ENCODE measurements around the gene DTYMK.
A peak's percentile ranks its signal among the peaks of the same experiment; 100 is the strongest.
"Not testable (repeated sequence)": the region's sequence is repeated elsewhere in the genome, so short reads cannot be mapped to it uniquely, and the experiment has no call there.

DTYMK gene

GRCh38 chr2:241671457-241672240, 15.0 kb downstream of the DTYMK start:
- DNase-seq, result no peak

DNA sequence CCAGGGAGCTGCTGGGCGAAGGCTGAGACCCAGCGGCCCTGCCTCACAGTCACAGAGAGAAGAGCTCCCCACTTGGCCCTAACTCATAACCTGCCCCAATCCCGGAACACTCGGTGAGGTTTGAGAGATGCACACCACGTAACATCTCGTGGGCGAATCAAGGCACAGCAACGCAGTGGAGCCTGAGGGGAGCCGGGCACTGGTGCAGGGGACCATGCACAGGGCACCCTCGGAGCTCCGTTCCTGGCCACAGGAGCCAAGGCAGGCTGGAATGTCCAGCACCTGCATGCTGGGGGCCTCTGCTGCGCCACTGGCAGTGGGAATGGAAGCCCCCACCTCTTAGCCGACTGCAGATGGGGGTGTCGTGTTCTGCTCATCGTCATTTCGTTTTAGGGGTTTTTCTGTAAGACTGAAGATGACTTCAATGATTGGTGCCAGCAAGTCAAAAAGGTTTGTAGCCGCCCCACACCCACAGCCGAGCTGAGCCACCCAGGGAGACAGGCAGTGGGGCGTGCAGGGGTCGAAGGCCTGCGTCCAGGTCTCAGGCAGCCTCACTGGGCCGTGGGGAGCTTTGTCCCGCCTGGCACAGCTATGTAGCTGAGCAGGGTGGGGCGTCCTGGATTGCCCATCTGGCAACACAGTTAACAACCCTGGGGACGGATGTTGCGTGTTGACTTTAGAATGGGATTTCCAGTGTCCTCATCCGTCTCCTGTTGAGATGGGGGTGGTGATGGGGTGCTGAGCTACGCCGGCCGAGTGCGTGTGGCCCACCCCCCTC, 16.1 kb downstream of the DTYMK start:
- DNase-seq, result no peak

DNA sequence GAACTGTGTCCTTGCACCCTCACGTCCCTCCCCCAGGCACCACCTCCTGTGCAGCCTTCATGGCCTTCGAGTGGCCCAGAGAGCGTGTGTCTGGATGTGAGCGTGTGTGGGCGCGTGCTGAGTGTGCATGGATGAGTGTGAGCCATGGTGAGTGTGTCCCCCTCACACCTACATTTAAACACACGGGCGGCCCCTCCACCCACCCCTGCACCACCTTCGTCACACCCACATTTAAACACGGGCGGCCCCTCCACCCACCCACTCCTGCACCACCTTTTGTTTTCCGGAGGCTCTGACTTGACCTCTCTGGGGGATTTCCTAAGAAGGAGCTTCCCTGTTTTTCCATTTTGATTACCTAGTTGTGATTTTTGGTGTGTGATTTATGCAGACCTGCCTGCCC, 17.8 kb downstream of the DTYMK start:
- DNase-seq, result no peak

DNA sequence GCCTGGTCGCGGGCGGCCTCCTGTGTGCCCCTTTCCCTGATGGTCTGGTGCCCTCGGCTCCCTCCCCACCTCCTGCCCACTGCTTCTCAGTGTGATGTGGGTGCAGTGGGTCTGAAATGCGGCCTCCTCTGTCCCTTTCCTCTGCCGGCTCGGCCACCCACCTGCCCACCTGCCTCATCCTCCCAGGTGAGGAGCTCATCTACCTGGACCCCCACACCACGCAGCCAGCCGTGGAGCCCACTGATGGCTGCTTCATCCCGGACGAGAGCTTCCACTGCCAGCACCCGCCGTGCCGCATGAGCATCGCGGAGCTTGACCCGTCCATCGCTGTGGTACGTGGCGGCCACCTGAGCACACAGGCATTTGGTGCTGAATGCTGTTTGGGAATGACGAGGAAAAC, 18.3 kb downstream of the DTYMK start:
- no peak for DNase-seq

- no peak for DNase-seq
These were observed 19.8 kb downstream of the DTYMK start for GRCh38 chr2:241666627-241667400.

GRCh38 chr2:241665731-241666440, 20.7 kb downstream of the DTYMK start:
- DNase-seq, result no peak

- DNase-seq, result not testable (repeated sequence)
These were observed 23.9 kb downstream of the DTYMK start for GRCh38 chr2:241662731-241663130.

DNA sequence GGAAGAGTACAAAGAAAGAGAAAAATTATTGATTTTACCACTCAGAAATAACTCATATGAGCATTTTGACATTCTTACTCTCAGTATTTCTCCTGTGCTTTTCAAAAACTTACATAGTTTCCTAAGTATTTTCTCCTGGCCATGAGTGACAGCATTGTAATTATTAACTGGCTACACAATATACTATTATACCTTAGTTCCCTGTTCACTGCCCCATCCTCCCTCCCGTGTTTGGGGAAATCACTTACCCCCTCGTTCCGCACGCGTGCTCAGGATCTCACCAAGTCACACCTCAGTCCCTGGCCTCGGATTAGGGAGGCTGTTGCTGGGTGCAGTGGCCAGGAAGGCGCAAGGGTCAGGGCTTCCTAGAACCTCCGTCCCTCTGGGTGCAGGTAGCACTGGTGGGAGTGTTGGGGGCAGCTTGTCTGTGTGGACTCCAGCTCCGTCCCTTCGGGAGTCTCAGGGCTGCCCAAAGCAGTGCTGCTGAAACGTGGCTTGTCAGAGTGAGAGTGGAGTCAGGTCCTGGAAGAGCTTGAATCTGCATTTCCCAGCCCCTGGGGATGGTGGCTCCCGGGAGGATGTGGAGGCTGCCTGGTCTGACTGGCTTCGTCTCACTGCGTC, 25.9 kb downstream of the DTYMK start:
- DNase-seq, result no peak

DNA sequence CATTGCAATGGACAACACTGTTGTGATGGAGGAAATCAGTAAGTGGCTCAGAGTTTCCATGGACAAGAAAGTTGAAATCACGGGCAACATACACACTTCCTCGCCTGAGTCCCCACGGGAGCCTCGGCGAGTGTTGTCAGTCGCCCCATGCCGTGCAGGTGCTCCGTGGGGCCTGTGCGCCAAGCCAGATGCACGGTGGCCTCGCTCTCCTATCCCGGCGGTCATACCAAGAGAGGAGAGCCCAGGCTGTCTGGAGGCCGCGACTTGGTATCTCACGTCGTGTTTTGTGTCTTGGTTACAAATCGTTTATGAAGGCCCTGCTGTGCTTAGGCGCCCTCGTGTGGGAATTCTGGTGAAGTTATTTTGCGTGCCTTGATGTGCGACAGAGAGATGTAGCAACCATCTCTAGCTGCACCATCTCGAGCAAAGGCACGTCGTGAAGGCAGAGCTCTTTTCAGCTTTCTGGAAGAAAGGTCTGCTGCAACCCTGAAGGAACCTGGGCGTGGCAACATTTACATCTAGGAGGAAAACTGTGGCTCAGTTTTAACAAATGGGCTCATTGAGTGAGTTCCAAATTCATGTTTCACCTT, 27.4 kb downstream of the DTYMK start:
- peak; percentile 73 for DNase-seq

DNA sequence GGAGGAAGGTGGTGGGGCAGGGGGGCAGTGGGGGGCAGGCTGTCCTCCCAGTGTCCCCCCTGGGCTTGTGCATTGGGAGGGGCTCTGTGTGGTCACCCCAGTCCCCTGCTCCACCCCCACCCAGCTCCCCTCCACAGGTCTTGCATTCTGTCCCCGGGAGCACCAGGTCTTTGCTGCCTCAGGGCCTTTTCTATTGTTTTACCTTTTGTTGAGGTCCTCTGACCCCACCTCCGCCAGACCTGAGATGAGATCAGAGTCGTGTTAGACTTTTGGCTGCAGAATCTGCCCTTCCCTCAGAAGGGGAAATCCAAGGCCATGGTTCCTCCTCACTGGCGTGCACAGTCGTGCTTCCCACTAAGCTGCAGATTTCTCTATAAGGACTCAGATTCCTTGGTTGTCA, 28.3 kb downstream of the DTYMK start:
- DNase-seq, result no peak

GRCh38 chr2:241657786-241658254, 28.8 kb downstream of the DTYMK start:
- DNase-seq, result no peak

- DNase-seq, result no peak
These were observed 30.3 kb downstream of the DTYMK start for GRCh38 chr2:241656190-241656741.

DNA sequence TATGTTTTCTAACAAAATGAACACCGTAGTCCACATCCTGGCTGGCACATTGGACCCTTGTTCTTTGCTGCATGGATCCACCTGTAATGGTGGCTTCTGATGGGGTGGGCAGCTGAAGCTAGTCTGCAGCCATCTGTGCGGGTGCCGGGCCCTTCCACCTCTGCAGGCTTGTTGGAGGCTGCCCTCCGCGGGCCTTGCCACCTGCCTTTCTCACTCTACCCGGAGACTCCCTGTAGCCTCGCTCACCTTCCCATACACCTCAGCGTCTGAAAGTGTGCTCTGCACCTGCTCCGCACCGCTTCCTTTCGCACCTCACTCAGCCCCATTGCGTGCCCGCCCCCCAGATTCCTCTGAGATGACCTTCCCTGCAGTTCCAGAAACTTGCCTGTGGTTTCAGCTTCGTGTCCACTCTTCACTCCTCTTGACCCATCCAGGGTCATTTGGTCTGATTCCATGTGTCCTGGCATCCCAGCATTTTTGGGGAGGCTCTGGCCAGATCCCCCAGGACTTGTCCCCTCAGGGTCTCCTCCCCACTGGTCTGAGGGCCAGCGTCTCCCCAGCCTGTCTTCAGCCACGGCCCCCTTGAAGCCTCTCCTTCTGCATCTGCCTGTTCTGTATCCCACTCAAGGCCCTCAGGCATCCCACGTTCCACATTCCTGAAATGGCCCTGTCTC, 31.0 kb downstream of the DTYMK start:
- no peak for DNase-seq

DNA sequence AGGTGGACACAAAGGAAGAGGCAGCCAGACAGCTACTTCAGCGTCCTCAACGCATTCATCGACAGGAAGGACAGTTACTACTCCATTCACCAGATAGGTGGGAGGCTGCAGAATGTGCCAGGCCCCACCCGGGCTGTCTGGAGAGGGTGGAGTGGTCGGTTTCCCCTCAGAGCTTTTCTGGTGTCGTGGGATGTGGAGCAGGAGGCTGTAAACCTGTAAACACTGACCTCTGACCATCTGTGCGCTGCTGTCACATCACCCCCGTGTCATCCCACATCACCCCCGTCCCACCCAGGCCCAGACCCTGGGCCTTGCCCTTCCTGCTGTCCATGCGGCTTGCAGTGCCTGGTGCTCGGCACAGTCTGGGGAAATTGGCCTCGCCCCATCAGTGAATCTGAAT, 32.1 kb downstream of the DTYMK start:
- DNase-seq, result no peak

GRCh38 chr2:241653210-241653750, 33.3 kb downstream of the DTYMK start:
- DNase-seq, result no peak

DNA sequence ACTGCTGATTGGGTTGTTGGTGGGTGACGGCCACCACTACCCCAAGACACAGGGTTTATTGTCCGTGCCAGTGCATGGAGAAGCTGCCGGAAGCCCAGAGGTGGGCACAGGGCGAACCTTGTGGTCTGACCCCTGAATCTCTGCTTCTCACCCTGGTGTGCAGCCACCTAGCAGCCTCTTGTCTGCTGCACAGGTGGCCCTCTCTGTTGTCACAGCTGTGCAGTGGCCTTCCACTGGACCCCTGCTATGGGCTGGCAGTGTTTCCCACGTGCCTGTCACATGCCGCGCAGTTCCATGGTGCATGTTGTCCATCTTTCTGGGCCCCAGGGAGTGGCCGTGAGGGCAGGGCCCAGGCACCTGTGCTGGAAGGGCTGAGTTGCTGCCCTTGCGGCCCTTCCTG, 33.9 kb downstream of the DTYMK start:
- DNase-seq, result no peak

GRCh38 chr2:241652142-241652541, 34.5 kb downstream of the DTYMK start:
- no peak for DNase-seq

- no peak for DNase-seq
These were observed 36.7 kb downstream of the DTYMK start for GRCh38 chr2:241649927-241650326.

DNA sequence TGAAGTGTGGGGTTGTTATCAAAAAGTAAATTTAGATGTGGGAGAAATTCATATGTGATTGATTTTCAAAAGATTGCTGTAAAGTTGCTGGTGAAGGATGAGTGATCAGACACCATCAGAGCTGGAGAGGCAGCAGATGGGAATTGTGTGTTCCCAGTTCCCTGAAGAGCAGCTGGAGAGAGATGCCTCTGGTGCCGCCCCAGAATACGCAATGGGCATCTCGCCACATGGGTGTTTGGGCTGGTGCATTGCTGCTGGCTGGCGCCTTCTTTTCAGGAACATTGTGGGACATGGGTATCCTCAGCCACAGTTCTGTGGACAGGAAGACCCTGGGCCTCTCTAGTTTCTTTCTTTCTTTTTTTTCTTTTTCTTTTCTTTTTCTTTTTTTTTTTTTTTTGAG, 37.2 kb downstream of the DTYMK start:
- DNase-seq, result no peak

GRCh38 chr2:241648453-241648852, 38.2 kb downstream of the DTYMK start:
- no peak for DNase-seq

Data from fibroblast of skin of scalp (primary cell).